Measurements from ENCODE around the gene SLC12A5.

- TF ChIP-seq CTCF (IDR thresholded peaks at IDR 0.05) (no peak), POLR2A (IDR thresholded peaks at IDR 0.05) (no peak)
These were observed 37.4 kb upstream of the SLC12A5 start for GRCh38 chr20:45991616-45992015.
